Tibial artery (tissue), 4 donors: ENCODE measurements around the gene SEMA5A.

Experiments used
- DNase-seq, 2 donors: peaks; one replicate each; pipeline ENCODE4 v3.0.0-alpha.2; 2019
- H3K27ac ChIP-seq, 2 donors: fragments of 200-600 bp; sonication (generic) in 1 of 2; 1 replicate in 1 of 2; 2 replicates in 1 of 2; pipeline ENCODE4 v1.5.1; 2018 to 2019; ENCODE audit warnings: mild to moderate bottlenecking in 1 of 2
- H3K27me3 ChIP-seq, 2 donors: fragments of 200-600 bp; sonication (generic) in 1 of 2; one replicate each; pipeline versions ENCODE4 v1.5.1 to v1.6.0; 2016 to 2019
- H3K36me3 ChIP-seq, 3 donors: fragments of 200-600 bp; sonication (generic) in 2 of 3; one replicate each; pipeline ENCODE4 v1.5.1; 2016 to 2019; ENCODE audit warnings: mild to moderate bottlenecking in 2 of 3
- H3K4me1 ChIP-seq, 4 donors: fragments of 200-600 bp; sonication (generic) in 2 of 4; 1 replicate in 3 of 4; 2 replicates in 1 of 4; pipeline ENCODE4 v1.5.1; 2016 to 2019
- H3K4me3 ChIP-seq, 2 donors: fragments of 200-600 bp; sonication (generic) in 1 of 2; 1 replicate in 1 of 2; 2 replicates in 1 of 2; pipeline ENCODE4 v1.5.1; 2018 to 2019; ENCODE audit warnings: mild to moderate bottlenecking in 2 of 2
- H3K9me3 ChIP-seq, 3 donors: fragments of 200-600 bp; sonication (generic) in 1 of 3; one replicate each; pipeline ENCODE4 v1.5.1; 2016 to 2019
- CTCF ChIP-seq, 2 experiments: fragments of 200-600 bp in 1 of 2; fragments of 450-650 bp in 1 of 2; IDR thresholded peaks; one replicate each; pipeline ENCODE4 v1.5.1; 2017 to 2019; ENCODE audit warnings: antibody characterized with exemption in 2 of 2, mild to moderate bottlenecking in 1 of 2, moderate library complexity in 1 of 2
- intact Hi-C: fragments of 100-400 bp; cut with DNase I; formaldehyde crosslinking; loops from one replicate; pipeline ENCODE4 v1.15.0; 2023; ENCODE audit warnings: low total_unique reads

SEMA5A gene

GRCh38 chr5:9564752-9565151 lies 18.9 kb upstream of the SEMA5A start:
- H3K36me3 ChIP-seq: no peaks in the 10 kb centered on the region
- no peak overlapping the region for H3K4me3 ChIP-seq
- no peaks in the 10 kb centered on the region for H3K4me1 ChIP-seq
- no peaks in the 10 kb centered on the region for H3K27me3 ChIP-seq
- intact Hi-C loops: no loop called here
- TF ChIP-seq CTCF (IDR thresholded peaks at IDR 0.05): no peak
- no peak overlapping the region for H3K27ac ChIP-seq
- no peaks in the 10 kb centered on the region for H3K9me3 ChIP-seq
- DNase-seq: no peak

GRCh38 chr5:9562141-9562540 lies 16.3 kb upstream of the SEMA5A start:
- intact Hi-C loops: no loop called here
- TF ChIP-seq CTCF (IDR thresholded peaks at IDR 0.05): no peak
- no peaks in the 10 kb centered on the region for H3K27me3 ChIP-seq
- H3K27ac ChIP-seq: no peak overlapping the region
- H3K4me1 ChIP-seq: no peaks in the 10 kb centered on the region
- H3K4me3 ChIP-seq: no peak overlapping the region
- no peak for DNase-seq
- no peaks in the 10 kb centered on the region for H3K36me3 ChIP-seq
- no peaks in the 10 kb centered on the region for H3K9me3 ChIP-seq

- no peak for DNase-seq
- Histone ChIP-seq H3K9me3 (no peaks in the 10 kb centered on the region), H3K27me3 (no peaks in the 10 kb centered on the region), H3K27ac (no peak overlapping the region), H3K4me3 (no peak overlapping the region), H3K4me1 (no peaks in the 10 kb centered on the region), H3K36me3 (no peaks in the 10 kb centered on the region)
- TF ChIP-seq CTCF (IDR thresholded peaks at IDR 0.05): no peak
- intact Hi-C loops: no loop called here
Measured at GRCh38 chr5:9559965-9560364, 14.1 kb upstream of the SEMA5A start.

GRCh38 chr5:9558319-9558965 lies 12.6 kb upstream of the SEMA5A start:
- Histone ChIP-seq H3K4me1 (no peaks in the 10 kb centered on the region), H3K27me3 (no peaks in the 10 kb centered on the region), H3K36me3 (no peaks in the 10 kb centered on the region), H3K9me3 (no peaks in the 10 kb centered on the region), H3K27ac (no peak overlapping the region), H3K4me3 (no peak overlapping the region)
- no peak for DNase-seq
- TF ChIP-seq CTCF (IDR thresholded peaks at IDR 0.05): no peak
- intact Hi-C loops: no loop called here

- H3K9me3 ChIP-seq: no peaks in the 10 kb centered on the region
- no peak for TF ChIP-seq CTCF (IDR thresholded peaks at IDR 0.05)
Measured at GRCh38 chr5:9557696-9558095, 11.8 kb upstream of the SEMA5A start.

GRCh38 chr5:9555961-9556360 lies 10.1 kb upstream of the SEMA5A start:
- H3K9me3 ChIP-seq: no peaks in the 10 kb centered on the region
- TF ChIP-seq CTCF (IDR thresholded peaks at IDR 0.05): no peak
- H3K27ac ChIP-seq: no peak overlapping the region
- H3K4me3 ChIP-seq: no peak overlapping the region
- H3K36me3 ChIP-seq: peaks cover 0 to 14% (median 13%) of the 10 kb centered on the region in 3 donors
- no peaks in the 10 kb centered on the region for H3K27me3 ChIP-seq
- H3K4me1 ChIP-seq: no peaks in the 10 kb centered on the region
- intact Hi-C loops: no loop called here
- no peak for DNase-seq

More at GRCh38 chr5:9557696-9558095, 11.8 kb upstream of the SEMA5A start:
- H3K27ac ChIP-seq: no peak overlapping the region
- no peak overlapping the region for H3K4me3 ChIP-seq
- no peaks in the 10 kb centered on the region for H3K4me1 ChIP-seq
- no peaks in the 10 kb centered on the region for H3K27me3 ChIP-seq
- no peak for DNase-seq
- peaks cover 0 to under 1% (median 0%) of the 10 kb centered on the region in 3 donors for H3K36me3 ChIP-seq
- intact Hi-C loops: no loop called here
